ENCODE results near the gene TRPV3. TPM values are rescaled to one million over a fixed set of nuclear protein-coding genes. Genes with fewer than 3 reads are reported as not detected.

Gene TRPV3
- total and polyA plus RNA-seq, 2 donors (not counting 1 experiment from before 2014, with no cell fraction given) = 1.6 to 18.2 TPM

DNA sequence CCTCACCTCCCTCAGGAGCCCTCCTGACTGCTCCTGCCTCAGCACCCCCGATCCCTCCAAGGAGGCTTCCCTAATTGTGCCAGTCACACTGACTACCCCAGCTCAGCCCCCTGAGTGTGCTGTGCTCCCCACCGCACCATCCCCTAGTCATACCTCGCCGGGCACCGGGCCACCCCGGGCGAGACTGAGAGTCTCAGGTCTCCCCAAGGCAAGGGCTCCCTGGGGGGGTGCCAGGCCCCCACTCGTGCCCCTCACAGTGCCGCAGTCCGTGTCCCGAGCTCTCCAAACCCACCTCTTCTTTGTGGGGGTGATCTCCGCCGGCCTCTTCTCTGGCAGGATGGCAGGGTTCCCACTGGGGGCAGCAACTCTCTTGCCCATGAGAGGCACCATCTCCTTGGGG, 3.2 kb downstream of the TRPV3 start:
- H4K20me1 ChIP-seq (ENCODE audit: control insufficient read depth, insufficient read depth, low read length, poor library complexity, severe bottlenecking) = no peaks in the 10 kb centered on the region
- no peak for TF ChIP-seq EZH2 (IDR thresholded peaks at IDR 0.05; ENCODE audit: borderline replicate concordance, insufficient read depth, low read depth, low read length, poor library complexity, severe bottlenecking)
- TF ChIP-seq, protein P1, sequence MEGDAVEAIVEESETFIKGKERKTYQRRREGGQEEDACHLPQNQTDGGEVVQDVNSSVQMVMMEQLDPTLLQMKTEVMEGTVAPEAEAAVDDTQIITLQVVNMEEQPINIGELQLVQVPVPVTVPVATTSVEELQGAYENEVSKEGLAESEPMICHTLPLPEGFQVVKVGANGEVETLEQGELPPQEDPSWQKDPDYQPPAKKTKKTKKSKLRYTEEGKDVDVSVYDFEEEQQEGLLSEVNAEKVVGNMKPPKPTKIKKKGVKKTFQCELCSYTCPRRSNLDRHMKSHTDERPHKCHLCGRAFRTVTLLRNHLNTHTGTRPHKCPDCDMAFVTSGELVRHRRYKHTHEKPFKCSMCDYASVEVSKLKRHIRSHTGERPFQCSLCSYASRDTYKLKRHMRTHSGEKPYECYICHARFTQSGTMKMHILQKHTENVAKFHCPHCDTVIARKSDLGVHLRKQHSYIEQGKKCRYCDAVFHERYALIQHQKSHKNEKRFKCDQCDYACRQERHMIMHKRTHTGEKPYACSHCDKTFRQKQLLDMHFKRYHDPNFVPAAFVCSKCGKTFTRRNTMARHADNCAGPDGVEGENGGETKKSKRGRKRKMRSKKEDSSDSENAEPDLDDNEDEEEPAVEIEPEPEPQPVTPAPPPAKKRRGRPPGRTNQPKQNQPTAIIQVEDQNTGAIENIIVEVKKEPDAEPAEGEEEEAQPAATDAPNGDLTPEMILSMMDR (IDR thresholded peaks at IDR 0.05) = no peak
- H3K9ac ChIP-seq (ENCODE audit: low read length) = no peak overlapping the region
- no peak overlapping the region for H3K4me3 Mint-ChIP-seq
- no peak overlapping the region for H3K4me3 ChIP-seq (ENCODE audit: control extremely low read depth in 1 of 5, extremely low read depth in 1 of 5, insufficient read depth in 1 of 5, low read depth in 2 of 5, low read length in 4 of 5)
- H3K4me1 ChIP-seq (ENCODE audit: control insufficient read depth in 2 of 2, insufficient read depth in 2 of 2, low read length in 2 of 2) = peaks cover 28 to 34% of the 10 kb centered on the region in 2 donors
- H3K36me3 ChIP-seq (replicated peaks in 1 of 2; ENCODE audit: control extremely low read depth in 1 of 2, control insufficient read depth in 1 of 2, extremely low read depth in 1 of 2, insufficient read depth in 2 of 2, low read length in 1 of 2) = no peaks in the 10 kb centered on the region
- no peak overlapping the region for H3K4me2 ChIP-seq (replicated peaks; ENCODE audit: low read depth, low read length, poor library complexity, severe bottlenecking)
- no peak overlapping the region for H3K27ac ChIP-seq (ENCODE audit: low read length in 2 of 2)
- no peak overlapping the region for H2AFZ ChIP-seq (ENCODE audit: insufficient read depth, low read depth, low read length, poor library complexity, severe bottlenecking)
- DNase-seq = no peak
- intact Hi-C loops (cut with micrococcal nuclease) = loop anchor here (10.0 kb wide), 1 partner anchor 360 kb away; the partner anchor contains the start of gene P2RX1
- no peak for ATAC-seq (ENCODE audit: low read depth)
- H3K27ac Mint-ChIP-seq = no peak overlapping the region
- H3K27me3 Mint-ChIP-seq = peaks cover 3% of the 10 kb centered on the region
- 89% methylated on average over 12 of the region's 13 CpGs for WGBS (ENCODE audit: insufficient coverage)
- H3K4me1 Mint-ChIP-seq = peaks cover 31% of the 10 kb centered on the region
- H3K27me3 ChIP-seq (replicated peaks in 1 of 4; ENCODE audit: control extremely low read depth in 1 of 4, control insufficient read depth in 3 of 4, insufficient read depth in 4 of 4, low read length in 3 of 4) = peaks cover 0 to 9% (median 0%) of the 10 kb centered on the region in 4 experiments
- H3K9me3 Mint-ChIP-seq (ENCODE audit: insufficient read depth) = peaks cover 4% of the 10 kb centered on the region
- no peaks in the 10 kb centered on the region for H3K9me3 ChIP-seq (ENCODE audit: control extremely low read depth in 1 of 3, control insufficient read depth in 2 of 3, insufficient read depth in 1 of 3, low read length in 2 of 3)
- CTCF ChIA-PET = interaction anchor here (1.1 kb wide), 1 partner anchor 18 kb away, joined by 3 read pairs; no protein-coding TSS in a partner anchor
- POLR2A ChIA-PET = no interaction called here
- no peaks in the 10 kb centered on the region for H3K79me2 ChIP-seq (ENCODE audit: control insufficient read depth, insufficient read depth, low read length)
